Right lobe of liver (tissue), 4 donors: ENCODE measurements around the gene ODAD2.

Experiments used
- CTCF ChIP-seq, 4 donors: fragments of 200-600 bp in 3 of 4; fragments of 450-650 bp in 1 of 4; IDR thresholded peaks; one replicate each; pipeline versions ENCODE4 v1.5.1 to v1.8.0; 2016 to 2022; ENCODE audit warnings: antibody characterized with exemption in 4 of 4, mild to moderate bottlenecking in 2 of 4
- POLR2A ChIP-seq: fragments of 450-650 bp; IDR thresholded peaks from one replicate; pipeline ENCODE4 v1.6.1; 2017; ENCODE audit warnings: antibody characterized with exemption, mild to moderate bottlenecking
- donor health status: DM: no; HTN: no; CAD: no.
- donor health status: DM: no; HTN: no; CAD: no.
- donor health status: DM: no; HTN: yes; CAD: no.

- TF ChIP-seq POLR2A (no peak), CTCF (IDR thresholded peaks at IDR 0.05) (peak; percentile 7 to 44 (median 19))
These were observed 204.7 kb downstream of the ODAD2 start for GRCh38 chr10:27794157-27794556.
